ENCODE results near the gene SUPT4H1.

Gene SUPT4H1

GRCh38 chr17:58302919-58303585 lies 48.9 kb downstream of the SUPT4H1 start:
- DNase-seq, result no peak

DNA sequence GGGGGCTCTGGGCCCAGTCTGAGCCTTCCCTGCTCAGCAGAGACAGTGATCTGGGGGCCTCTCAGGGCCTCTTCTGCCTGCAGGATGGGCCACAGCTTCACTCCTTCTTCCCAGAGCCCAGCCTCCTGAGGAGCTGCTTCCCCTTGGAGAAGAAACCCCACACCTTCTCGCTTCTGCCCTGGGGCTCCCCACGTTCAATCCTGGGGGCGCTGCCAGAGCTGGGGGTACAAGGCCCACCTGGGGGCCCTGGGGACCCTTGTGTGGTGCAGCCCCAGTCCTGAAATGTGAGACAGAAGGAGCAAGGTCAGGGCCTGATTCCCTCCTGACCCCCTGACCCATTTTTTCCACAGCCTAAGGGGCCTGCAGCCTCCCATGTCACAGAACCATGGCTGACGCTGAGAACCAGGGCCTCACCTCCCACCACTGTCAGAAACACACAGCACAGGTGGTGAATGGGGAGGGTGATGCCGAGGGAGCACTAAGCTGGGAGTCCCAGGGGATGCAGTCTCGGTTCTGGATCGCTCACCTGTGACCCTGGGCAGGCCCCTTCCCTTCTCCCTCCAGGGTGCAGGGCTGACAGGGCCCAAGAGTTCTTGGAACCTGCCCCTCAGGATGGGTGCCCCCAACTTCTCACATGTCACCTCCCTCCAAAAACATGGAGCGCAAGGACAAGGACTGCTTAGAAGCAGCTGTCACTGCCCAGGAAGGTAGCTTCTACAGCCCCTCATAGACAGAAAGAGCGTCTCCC lies 49.7 kb downstream of the SUPT4H1 start:
- no peak for DNase-seq

- DNase-seq, result no peak
Measured at GRCh38 chr17:58301504-58302150, 50.4 kb downstream of the SUPT4H1 start.

GRCh38 chr17:58300336-58300735 lies 51.7 kb downstream of the SUPT4H1 start:
- no peak for DNase-seq

Measured in COR-L47 (cell line).